Neuronal stem cell (in vitro differentiated cells): ENCODE data around the gene CLASP1.

Source experiments
- DNase-seq: peaks from one replicate; pipeline ENCODE4 v3.0.0-alpha.2; 2013; ENCODE audit warnings: low spot score
- H2AFZ ChIP-seq: one replicate; pipeline ENCODE4 v1.6.1; 2013; ENCODE audit warnings: mild to moderate bottlenecking, low read length, inconsistent platforms
- H2AK5ac ChIP-seq: 2 replicates; pipeline ENCODE4 v1.6.1; 2013; ENCODE audit warnings: low read depth, mild to moderate bottlenecking, inconsistent platforms, low read length, moderate library complexity, mixed read lengths
- H2BK120ac ChIP-seq: 2 replicates; pipeline ENCODE4 v1.6.1; 2013; ENCODE audit warnings: low read depth, mild to moderate bottlenecking, inconsistent platforms, low read length, moderate library complexity, mixed read lengths
- H2BK12ac ChIP-seq: one replicate; pipeline ENCODE4 v1.6.1; 2013; ENCODE audit warnings: low read length, inconsistent platforms
- H2BK15ac ChIP-seq: 2 replicates; pipeline ENCODE4 v1.6.1; 2013; ENCODE audit warnings: mild to moderate bottlenecking, low read length, inconsistent platforms, mixed read lengths
- H2BK5ac ChIP-seq: one replicate; pipeline ENCODE4 v1.6.1; 2013; ENCODE audit warnings: inconsistent platforms, mild to moderate bottlenecking, low read length, moderate library complexity
- H3K14ac ChIP-seq: one replicate; pipeline ENCODE4 v1.6.1; 2013; ENCODE audit warnings: low read length, inconsistent platforms
- H3K18ac ChIP-seq: 2 replicates; pipeline ENCODE4 v1.6.1; 2013; ENCODE audit warnings: low read length, inconsistent platforms
- H3K23ac ChIP-seq: 2 replicates; pipeline ENCODE4 v1.6.1; 2013; ENCODE audit warnings: low read depth, mild to moderate bottlenecking, mixed read lengths, low read length, inconsistent platforms; ENCODE audit not compliant: poor library complexity
- H3K27ac ChIP-seq: replicated peaks from 3 replicates; pipeline ENCODE4 v1.5.1; 2013; ENCODE audit warnings: low read length, inconsistent platforms
- H3K27me3 ChIP-seq, 3 experiments: 2 replicates each; pipeline ENCODE4 v1.6.1; 2013; ENCODE audit warnings: low read length in 3 of 3, mild to moderate bottlenecking in 2 of 3, inconsistent platforms in 1 of 3, low read depth in 1 of 3, mixed read lengths in 1 of 3, moderate library complexity in 1 of 3; ENCODE audit not compliant: control insufficient read depth in 3 of 3, insufficient read depth in 3 of 3
- H3K36me3 ChIP-seq, 2 donors: replicated peaks in 1 of 2; 2 replicates each; pipeline ENCODE4 v1.6.1; 2013; ENCODE audit warnings: low read length in 2 of 2; ENCODE audit not compliant: control insufficient read depth in 2 of 2, insufficient read depth in 2 of 2
- H3K4ac ChIP-seq: 2 replicates; pipeline ENCODE4 v1.6.1; 2013; ENCODE audit warnings: inconsistent platforms, mild to moderate bottlenecking, low read length, moderate library complexity
- H3K4me1 ChIP-seq, 2 donors: 1 replicate in 1 of 2; 2 replicates in 1 of 2; pipeline ENCODE4 v1.6.1; 2013; ENCODE audit warnings: low read length in 2 of 2, low read depth in 1 of 2; ENCODE audit not compliant: control insufficient read depth in 2 of 2, insufficient read depth in 1 of 2
- H3K4me2 ChIP-seq: one replicate; pipeline ENCODE4 v1.6.1; 2013; ENCODE audit warnings: mild to moderate bottlenecking, low read length, inconsistent platforms; ENCODE audit not compliant: insufficient read depth, poor library complexity, severe bottlenecking
- H3K4me3 ChIP-seq, 2 donors: 2 replicates each; pipeline ENCODE4 v1.5.1; 2013; ENCODE audit warnings: low read length in 2 of 2, mild to moderate bottlenecking in 2 of 2, inconsistent platforms in 1 of 2, moderate library complexity in 1 of 2
- H3K79me1 ChIP-seq: one replicate; pipeline ENCODE4 v1.6.1; 2013; ENCODE audit warnings: low read depth, mild to moderate bottlenecking, inconsistent platforms, low read length, moderate library complexity
- H3K9ac ChIP-seq: one replicate; pipeline ENCODE4 v1.6.1; 2013; ENCODE audit warnings: mild to moderate bottlenecking, low read depth, low read length, inconsistent platforms; ENCODE audit not compliant: poor library complexity
- H3K9me3 ChIP-seq, 2 donors: replicated peaks in 1 of 2; 2 replicates each; pipeline versions ENCODE3 to v1.6.1; 2013; ENCODE audit warnings: low read length in 2 of 2, mild to moderate bottlenecking in 2 of 2, inconsistent platforms in 1 of 2, low read depth in 1 of 2, mixed read lengths in 1 of 2, moderate library complexity in 1 of 2; ENCODE audit not compliant: control insufficient read depth in 2 of 2, insufficient read depth in 1 of 2
- H4K8ac ChIP-seq: one replicate; pipeline ENCODE4 v1.6.1; 2013; ENCODE audit warnings: low read depth, mild to moderate bottlenecking, inconsistent platforms, low read length, moderate library complexity
- H4K91ac ChIP-seq: one replicate; pipeline ENCODE4 v1.6.1; 2013; ENCODE audit warnings: low read length, low read depth, mild to moderate bottlenecking, inconsistent platforms; ENCODE audit not compliant: poor library complexity
- WGBS, 2 donors: extraction: QIAGEN DNeasy Blood & Tissue Kit; methylation state at CpG; one replicate each; pipeline ENCODE4 v1.1.7; 2013; ENCODE audit warnings: missing lambda C conversion rate in 2 of 2, mixed read lengths in 1 of 2; ENCODE audit not compliant: insufficient read length in 2 of 2, insufficient replicate concordance in 1 of 2; ENCODE audit errors: extremely low coverage in 2 of 2; 5-methylcytosine and 5-hydroxymethylcytosine counted together

Gene CLASP1

DNA sequence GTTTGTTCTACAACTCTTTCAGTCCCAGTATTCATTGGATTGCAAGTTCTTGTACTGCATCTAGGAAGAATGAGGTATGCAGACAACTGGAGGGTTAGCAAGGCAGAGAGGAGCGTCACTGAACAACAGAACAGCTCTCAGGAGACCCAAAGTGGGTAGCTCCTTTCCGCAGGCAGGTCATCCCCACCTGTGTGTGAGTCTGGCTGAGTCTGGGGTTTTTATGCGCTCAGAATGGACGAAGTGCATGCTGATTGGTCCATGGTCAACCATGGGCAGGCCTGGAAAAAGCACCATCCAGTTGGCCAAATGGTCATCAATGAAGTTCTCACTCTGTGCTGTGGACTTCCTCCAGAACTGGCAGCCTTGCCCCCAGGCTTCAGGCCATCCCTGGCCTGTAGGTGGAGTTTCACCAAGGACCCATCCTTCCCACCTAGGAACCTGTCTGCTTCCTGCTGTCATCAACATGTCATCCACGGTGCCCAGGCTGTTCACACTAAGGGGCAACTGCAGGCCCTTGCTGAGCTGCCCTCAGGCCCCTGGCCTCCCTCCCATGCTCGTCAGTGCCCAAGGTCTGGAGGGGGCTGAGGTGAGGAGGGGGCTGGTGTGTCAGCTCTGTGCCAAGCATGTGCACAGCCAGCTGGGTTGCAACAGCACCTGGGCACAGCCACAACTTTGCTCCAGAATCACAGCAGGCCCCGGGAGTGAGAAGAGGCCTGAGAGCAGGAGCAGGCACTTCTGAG, 353.2 kb downstream of the CLASP1 start:
- no CpG with 5 or more reads among the region's 7 CpGs for WGBS, 2 donors
- Histone ChIP-seq H4K8ac (no peak overlapping the region), H2BK15ac (no peak overlapping the region), H2BK120ac (no peak overlapping the region), H3K23ac (peak overlapping the region; percentile 8), H3K36me3 (no peaks in the 10 kb centered on the region), H4K91ac (no peak overlapping the region), H3K4me1 (no peaks in the 10 kb centered on the region), H3K4me2 (no peak overlapping the region), H3K9ac (peak overlapping the region; percentile 36), H2AFZ (no peak overlapping the region), H3K79me1 (no peaks in the 10 kb centered on the region), H3K18ac (peak overlapping the region; percentile 68), H3K9me3 (no peaks in the 10 kb centered on the region), H3K4ac (no peak overlapping the region), H3K27me3 (peaks cover 0 to 9% (median 0%) of the 10 kb centered on the region in 3 experiments), H3K4me3 (peak overlapping the region in 1 of 2 donors; percentile 61), H2AK5ac (peak overlapping the region; percentile 2), H2BK5ac (no peak overlapping the region), H3K14ac (no peak overlapping the region), H2BK12ac (no peak overlapping the region), H3K27ac (no peak overlapping the region)
- DNase-seq, result no peak

DNA sequence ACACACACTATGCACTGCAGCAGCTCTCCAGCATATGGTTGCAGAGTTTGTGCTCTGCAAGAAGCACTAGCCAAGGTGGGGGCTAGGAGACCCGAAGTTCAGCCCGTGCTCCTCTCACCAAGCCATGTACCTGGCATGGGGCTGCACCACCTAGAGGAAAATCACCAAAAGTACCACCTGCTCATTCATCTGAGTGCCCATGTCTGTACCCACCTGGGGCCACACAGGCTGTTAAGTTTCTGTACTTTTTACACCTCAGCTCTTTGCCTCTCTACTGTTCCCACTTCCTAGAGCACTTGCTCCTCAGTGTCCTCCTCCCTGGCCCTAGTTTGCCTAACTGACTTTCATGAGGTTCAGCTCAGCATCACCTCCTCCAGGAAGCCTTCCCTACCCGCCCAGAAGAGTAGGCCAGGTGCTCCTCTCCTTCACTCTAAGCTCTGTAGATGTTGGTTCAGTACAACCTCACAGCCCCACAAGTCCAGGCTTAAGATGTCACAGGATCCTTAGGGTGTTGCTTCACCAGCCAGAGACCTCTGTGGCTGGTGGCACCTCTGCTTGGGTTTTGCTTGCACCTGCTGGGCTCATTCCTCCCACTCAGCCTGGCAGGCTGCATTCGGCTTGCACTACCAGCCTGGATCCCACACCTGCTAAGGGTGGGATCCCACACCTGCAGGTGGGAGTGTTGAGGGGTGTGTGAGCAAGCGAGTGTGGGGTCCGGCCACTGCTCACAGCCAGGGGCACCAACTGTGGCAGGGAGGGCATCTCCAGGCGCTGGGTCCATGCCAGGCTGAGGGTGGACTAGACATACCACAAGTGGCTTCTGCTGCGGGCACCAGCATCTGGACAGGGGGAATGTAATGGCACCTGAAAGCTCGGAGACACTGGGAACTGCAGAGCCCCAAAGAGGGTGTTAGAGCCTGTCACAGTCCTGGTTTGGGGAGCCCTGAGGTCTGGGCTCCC, 354.1 kb downstream of the CLASP1 start:
- Histone ChIP-seq H3K14ac (peak overlapping the region; percentile 89), H2AK5ac (peak overlapping the region; percentile 81)

DNA sequence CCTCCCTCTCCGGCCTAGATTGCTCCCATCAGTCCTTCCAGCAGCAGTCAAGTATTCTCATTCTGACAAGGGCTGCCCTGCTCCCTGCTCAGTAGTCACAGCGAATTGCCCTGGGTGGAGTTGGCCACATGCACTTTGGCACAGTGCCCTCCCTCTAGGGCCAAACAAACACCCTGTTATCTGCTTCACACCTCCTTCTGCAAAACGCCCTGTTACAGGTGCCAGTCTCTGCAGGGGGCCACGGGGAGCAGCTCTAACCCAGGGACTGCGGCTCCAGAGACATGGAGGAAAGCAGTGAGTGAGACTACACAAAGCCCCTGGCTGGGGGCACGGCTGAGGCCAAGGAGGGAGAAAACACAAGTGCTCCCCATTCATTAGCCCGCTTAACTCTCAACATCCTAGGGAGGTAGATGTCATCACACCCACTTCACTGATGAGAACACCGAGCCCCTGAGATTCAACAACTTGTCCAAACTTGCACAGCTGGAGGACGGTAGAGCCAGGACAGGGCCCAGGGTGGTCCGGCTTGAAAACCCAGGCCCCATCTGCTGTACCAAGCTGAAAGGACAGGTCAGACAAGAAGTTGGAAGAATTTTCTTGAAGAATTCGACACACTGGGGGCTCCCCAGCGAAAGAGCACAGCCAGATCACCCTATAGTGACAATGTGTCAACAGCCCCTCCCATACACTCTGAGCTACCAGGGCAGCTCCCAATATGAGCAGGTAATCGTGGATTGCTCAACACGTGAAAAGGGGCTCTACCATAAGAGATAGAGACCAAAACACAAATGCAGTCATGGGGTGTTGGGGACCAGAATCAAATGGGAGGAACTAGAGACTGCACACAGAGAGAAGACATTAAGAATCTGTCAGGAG, 355.6 kb downstream of the CLASP1 start:
- Histone ChIP-seq H3K9me3 (no peaks in the 10 kb centered on the region), H3K27me3 (peaks cover 0 to 19% (median 0%) of the 10 kb centered on the region in 3 experiments), H3K14ac (no peak overlapping the region), H3K4ac (no peak overlapping the region), H2BK12ac (no peak overlapping the region), H3K4me1 (no peaks in the 10 kb centered on the region), H2BK5ac (no peak overlapping the region), H3K79me1 (no peaks in the 10 kb centered on the region), H2BK15ac (no peak overlapping the region), H3K27ac (no peak overlapping the region), H2AFZ (no peak overlapping the region), H3K9ac (no peak overlapping the region), H3K4me2 (no peak overlapping the region), H3K18ac (no peak overlapping the region), H3K4me3 (no peak overlapping the region), H3K23ac (no peak overlapping the region), H3K36me3 (no peaks in the 10 kb centered on the region), H4K91ac (no peak overlapping the region), H2AK5ac (no peak overlapping the region), H4K8ac (no peak overlapping the region), H2BK120ac (no peak overlapping the region)
- no peak for DNase-seq
- WGBS, 2 donors, result no CpG with 5 or more reads among the region's 14 CpGs

More for the DNA sequence above, 354.1 kb downstream of the CLASP1 start:
- no peaks in the 10 kb centered on the region for H3K4me1 ChIP-seq
- DNase-seq, result no peak
- no peak overlapping the region for H4K8ac ChIP-seq
- no peak overlapping the region for H2BK12ac ChIP-seq
- H3K27ac ChIP-seq, result no peak overlapping the region
- no peak overlapping the region for H2BK120ac ChIP-seq
- H3K79me1 ChIP-seq, result no peaks in the 10 kb centered on the region
- no CpG with 5 or more reads among the region's 9 CpGs for WGBS, 2 donors
- H3K4me3 ChIP-seq, result no peak overlapping the region
- H3K4ac ChIP-seq, result peak overlapping the region; percentile 93
- no peak overlapping the region for H3K4me2 ChIP-seq
- H3K9ac ChIP-seq, result peak overlapping the region; percentile 44
- H2BK15ac ChIP-seq, result no peak overlapping the region
- no peaks in the 10 kb centered on the region for H3K36me3 ChIP-seq
- H3K27me3 ChIP-seq, result peaks cover 0 to 9% (median 0%) of the 10 kb centered on the region in 3 experiments
- H4K91ac ChIP-seq, result no peak overlapping the region
- H3K18ac ChIP-seq, result peak overlapping the region; percentile 71
- H2BK5ac ChIP-seq, result no peak overlapping the region
- no peak overlapping the region for H2AFZ ChIP-seq
- H3K23ac ChIP-seq, result peak overlapping the region; percentile 59
- no peaks in the 10 kb centered on the region for H3K9me3 ChIP-seq
